ENCODE data around the gene MAPRE3. TPM values are rescaled to one million over a fixed set of nuclear protein-coding genes. Genes with fewer than 3 reads are reported as not detected.
A peak's percentile ranks its signal among the peaks of the same experiment; 100 is the strongest.
"Not testable (repeated sequence)": the region's sequence is repeated elsewhere in the genome, so short reads cannot be mapped to it uniquely, and the experiment has no call there.

MAPRE3 gene
- total RNA-seq, 1 donor from 2014 or later = 27.0 TPM

GRCh38 chr2:27073782-27074181 lies 103.3 kb downstream of the MAPRE3 start:
- Histone ChIP-seq H3K4me2 (ENCODE audit: low read length) (no peak overlapping the region), H3K79me2 (ENCODE audit: insufficient read depth, low read length) (peaks cover 31% of the 10 kb centered on the region), H3K4me3 (ENCODE audit: insufficient read depth, low read depth, low read length) (no peak overlapping the region), H3K27ac (ENCODE audit: low read depth, low read length) (no peak overlapping the region), H3K27me3 (ENCODE audit: insufficient read depth, low read length) (no peaks in the 10 kb centered on the region), H3K4me1 (ENCODE audit: insufficient read depth, low read length) (peaks cover 58% of the 10 kb centered on the region), H4K20me1 (ENCODE audit: insufficient read depth, low read length) (peaks cover 20% of the 10 kb centered on the region), H3K9ac (ENCODE audit: low read length) (no peak overlapping the region), H3K9me3 (ENCODE audit: insufficient read depth, low read depth, low read length) (no peaks in the 10 kb centered on the region), H3K36me3 (ENCODE audit: insufficient read depth, low read length) (peaks cover 7% of the 10 kb centered on the region), H2AFZ (ENCODE audit: low read depth, low read length) (no peak overlapping the region)
- Mint-ChIP-seq H3K9me3 (ENCODE audit: unreplicated experiment) (no peaks in the 10 kb centered on the region), H3K4me1 (ENCODE audit: low read depth, unreplicated experiment) (peaks cover 25% of the 10 kb centered on the region), H3K27ac (ENCODE audit: unreplicated experiment) (peak overlapping the region; percentile 23), H3K27me3 (ENCODE audit: low read depth, unreplicated experiment) (peaks cover 4% of the 10 kb centered on the region), H3K4me3 (ENCODE audit: unreplicated experiment) (peak overlapping the region; percentile 13), H3K36me3 (ENCODE audit: low read depth, unreplicated experiment) (peaks cover 9% of the 10 kb centered on the region)
- no peak for DNase-seq (ENCODE audit: low read depth)
- no peak for TF ChIP-seq EZH2 (IDR thresholded peaks at IDR 0.05; ENCODE audit: insufficient read depth, low read length)
- TF ChIP-seq CTCF (IDR thresholded peaks at IDR 0.05; ENCODE audit: insufficient read depth, low read depth, low read length) = no peak
- FAIRE-seq = no peak

GRCh38 chr2:27074738-27075565 lies 104.5 kb downstream of the MAPRE3 start:
- no peak for FAIRE-seq
- DNase-seq (ENCODE audit: low read depth) = no peak
- no peaks in the 10 kb centered on the region for H3K36me3 ChIP-seq (ENCODE audit: insufficient read depth, low read length)
- peaks cover 31% of the 10 kb centered on the region for H3K79me2 ChIP-seq (ENCODE audit: insufficient read depth, low read length)
- no peaks in the 10 kb centered on the region for H3K27me3 ChIP-seq (ENCODE audit: insufficient read depth, low read length)
- H3K4me1 Mint-ChIP-seq (ENCODE audit: low read depth, unreplicated experiment) = peaks cover 14% of the 10 kb centered on the region
- H3K36me3 Mint-ChIP-seq (ENCODE audit: low read depth, unreplicated experiment) = peaks cover 1% of the 10 kb centered on the region
- no peak overlapping the region for H3K27ac Mint-ChIP-seq (ENCODE audit: unreplicated experiment)
- no peaks in the 10 kb centered on the region for H3K9me3 Mint-ChIP-seq (ENCODE audit: unreplicated experiment)
- H3K4me3 Mint-ChIP-seq (ENCODE audit: unreplicated experiment) = peak overlapping the region; percentile 54
- no peak overlapping the region for H3K9ac ChIP-seq (ENCODE audit: low read length)
- TF ChIP-seq EZH2 (IDR thresholded peaks at IDR 0.05; ENCODE audit: insufficient read depth, low read length) = no peak
- TF ChIP-seq CTCF (IDR thresholded peaks at IDR 0.05; ENCODE audit: insufficient read depth, low read depth, low read length) = no peak
- no peak overlapping the region for H3K4me2 ChIP-seq (ENCODE audit: low read length)
- no peak overlapping the region for H2AFZ ChIP-seq (ENCODE audit: low read depth, low read length)
- no peak overlapping the region for H3K27ac ChIP-seq (ENCODE audit: low read depth, low read length)
- H3K27me3 Mint-ChIP-seq (ENCODE audit: low read depth, unreplicated experiment) = peaks cover 4% of the 10 kb centered on the region
- no peak overlapping the region for H3K4me3 ChIP-seq (ENCODE audit: insufficient read depth, low read depth, low read length)
- peaks cover 8% of the 10 kb centered on the region for H4K20me1 ChIP-seq (ENCODE audit: insufficient read depth, low read length)
- H3K9me3 ChIP-seq (ENCODE audit: insufficient read depth, low read depth, low read length) = no peaks in the 10 kb centered on the region
- H3K4me1 ChIP-seq (ENCODE audit: insufficient read depth, low read length) = peaks cover 58% of the 10 kb centered on the region

GRCh38 chr2:27075566-27075871 lies 105.1 kb downstream of the MAPRE3 start:
- not testable (repeated sequence) for H4K20me1 ChIP-seq (ENCODE audit: insufficient read depth, low read length); H3K4me3 Mint-ChIP-seq (ENCODE audit: unreplicated experiment); H3K36me3 Mint-ChIP-seq (ENCODE audit: low read depth, unreplicated experiment); H3K4me3 ChIP-seq (ENCODE audit: insufficient read depth, low read depth, low read length); H3K27ac Mint-ChIP-seq (ENCODE audit: unreplicated experiment); H3K27ac ChIP-seq (ENCODE audit: low read depth, low read length); DNase-seq (ENCODE audit: low read depth); FAIRE-seq; H3K9me3 ChIP-seq (ENCODE audit: insufficient read depth, low read depth, low read length); H2AFZ ChIP-seq (ENCODE audit: low read depth, low read length); H3K27me3 Mint-ChIP-seq (ENCODE audit: low read depth, unreplicated experiment); H3K9ac ChIP-seq (ENCODE audit: low read length); H3K4me2 ChIP-seq (ENCODE audit: low read length); H3K27me3 ChIP-seq (ENCODE audit: insufficient read depth, low read length); H3K9me3 Mint-ChIP-seq (ENCODE audit: unreplicated experiment); H3K36me3 ChIP-seq (ENCODE audit: insufficient read depth, low read length)
- Histone ChIP-seq H3K79me2 (ENCODE audit: insufficient read depth, low read length) (peaks cover 31% of the 10 kb centered on the region), H3K4me1 (ENCODE audit: insufficient read depth, low read length) (peaks cover 58% of the 10 kb centered on the region)
- peaks cover 13% of the 10 kb centered on the region for H3K4me1 Mint-ChIP-seq (ENCODE audit: low read depth, unreplicated experiment)
